PC-9 (cell line): ENCODE data around the gene ZNF362. TPM values are rescaled to one million over a fixed set of nuclear protein-coding genes. Genes with fewer than 3 reads are reported as not detected.

Experiments
- BruUV-seq: library from RNA; stranded (reverse); fragments of 400-500 nt; replicated peaks from 2 replicates; lab custom pipeline; 2021; lab: Mats Ljungman, UMichigan
- CTCF ChIA-PET: fragments of 300-600 bp; sonication (Branson Sonifier 250); formaldehyde crosslinking; loops from one replicate; lab custom pipeline; 2022; ENCODE audit warnings: antibody characterized with exemption; lab: Charles Lee
- POLR2A ChIA-PET: fragments of 300-600 bp; sonication (Branson Sonifier 250); formaldehyde crosslinking; loops from one replicate; lab custom pipeline; 2022; ENCODE audit warnings: antibody characterized with exemption; ENCODE audit not compliant: unreplicated experiment; lab: Charles Lee
- DNase-seq, 2 experiments: peaks; one replicate each; pipeline versions ENCODE4 v3.0.0 to v3.0.0-alpha.2; 2015 to 2022; ENCODE audit warnings: mixed read lengths in 1 of 2
- H2AFZ ChIP-seq: fragments of 200-600 bp; sonication (generic); 2 replicates; pipeline ENCODE4 v1.8.1; 2017; ENCODE audit warnings: antibody characterized with exemption
- H3F3A ChIP-seq: fragments of 200-600 bp; sonication (generic); 2 replicates; pipeline ENCODE4 v1.8.1; 2017; ENCODE audit warnings: antibody characterized with exemption, mild to moderate bottlenecking, low read depth; ENCODE audit not compliant: insufficient read depth
- H3K27ac ChIP-seq: fragments of 200-600 bp; sonication (generic); 2 replicates; pipeline ENCODE4 v1.6.1; 2016; ENCODE audit warnings: mixed run types
- H3K27me3 ChIP-seq: fragments of 200-600 bp; sonication (generic); 2 replicates; pipeline ENCODE4 v1.6.1; 2016; ENCODE audit warnings: low read depth, mixed run types; ENCODE audit not compliant: insufficient read depth
- H3K36me3 ChIP-seq: fragments of 200-600 bp; sonication (generic); 2 replicates; pipeline ENCODE4 v1.6.1; 2016; ENCODE audit warnings: low read depth, mixed run types
- H3K4me1 ChIP-seq: fragments of 200-600 bp; sonication (generic); replicated peaks from 2 replicates; pipeline ENCODE4 v1.6.1; 2016; ENCODE audit warnings: mixed run types; ENCODE audit not compliant: insufficient read depth
- H3K4me2 ChIP-seq: fragments of 200-600 bp; sonication (generic); 2 replicates; pipeline ENCODE4 v1.6.1; 2017; ENCODE audit warnings: mixed run types
- H3K4me3 ChIP-seq: fragments of 200-600 bp; sonication (generic); 2 replicates; pipeline ENCODE4 v1.6.1; 2016; ENCODE audit warnings: mixed run types
- H3K79me2 ChIP-seq: fragments of 200-600 bp; sonication (generic); 2 replicates; pipeline ENCODE4 v1.6.1; 2017; ENCODE audit warnings: low read depth, mixed run types
- H3K9me2 ChIP-seq: fragments of 200-600 bp; sonication (generic); 2 replicates; pipeline ENCODE4 v1.8.1; 2017; ENCODE audit warnings: mild to moderate bottlenecking; ENCODE audit not compliant: insufficient read depth
- H3K9me3 ChIP-seq: fragments of 200-600 bp; sonication (generic); 2 replicates; pipeline ENCODE4 v1.8.1; 2016; ENCODE audit warnings: low read depth; ENCODE audit not compliant: insufficient read depth
- H4K20me1 ChIP-seq: fragments of 200-600 bp; sonication (generic); 2 replicates; pipeline ENCODE4 v1.8.1; 2017; ENCODE audit not compliant: insufficient read depth
- CTCF ChIP-seq: fragments of 200-600 bp; sonication (generic); conservative IDR thresholded peaks from 2 replicates; pipeline ENCODE4 v1.6.1; 2017; ENCODE audit warnings: mixed run types, antibody characterized with exemption, mild to moderate bottlenecking, moderate library complexity
- EZH2 ChIP-seq: fragments of 200-600 bp; sonication (generic); IDR thresholded peaks from 2 replicates; pipeline ENCODE4 v1.8.0; 2017; ENCODE audit warnings: antibody characterized with exemption, low read depth
- intact Hi-C: fragments of 100-400 bp; cut with micrococcal nuclease; formaldehyde crosslinking; loops from one replicate; pipeline ENCODE4 v1.10.0; 2022; ENCODE audit not compliant: unreplicated experiment
- total RNA-seq: library from RNA; stranded (reverse); gene quantifications from 2 replicates; pipeline ENCODE4 v1.2.3, GENCODE V29; 2021

The ZNF362 gene
- total RNA-seq, 1 experiment from 2014 or later, result 33.1 TPM

- Histone ChIP-seq H3K79me2 (no peaks in the 10 kb centered on the region), H3K27me3 (no peaks in the 10 kb centered on the region), H3K27ac (no peak overlapping the region), H3K4me3 (no peak overlapping the region), H2AFZ (no peak overlapping the region), H3F3A (peaks cover 4% of the 10 kb centered on the region; the same call in 1 of the 2 replicates), H4K20me1 (no peaks in the 10 kb centered on the region), H3K4me2 (no peak overlapping the region), H3K36me3 (no peaks in the 10 kb centered on the region), H3K4me1 (no peaks in the 10 kb centered on the region), H3K9me3 (no peaks in the 10 kb centered on the region), H3K9me2 (no peaks in the 10 kb centered on the region)
- POLR2A ChIA-PET, result no interaction called here
- TF ChIP-seq CTCF, result no peak
- TF ChIP-seq EZH2, result no peak
- intact Hi-C loops, result no loop called here
- no TSS peak for BruUV-seq
- CTCF ChIA-PET, result interaction anchor here (0.5 kb wide), 1 partner anchor 39 kb away, joined by 3 read pairs; no protein-coding TSS in a partner anchor
- no peak for DNase-seq
These were observed 11.3 kb downstream of the ZNF362 start for GRCh38 chr1:33267468-33268205.

GRCh38 chr1:33268457-33268856, 12.2 kb downstream of the ZNF362 start:
- peaks cover 4% of the 10 kb centered on the region; the same call in 1 of the 2 replicates for H3F3A ChIP-seq
- intact Hi-C loops, result no loop called here
- H3K4me1 ChIP-seq, result no peaks in the 10 kb centered on the region
- no peak overlapping the region for H3K27ac ChIP-seq
- H3K79me2 ChIP-seq, result no peaks in the 10 kb centered on the region
- CTCF ChIA-PET, result no interaction called here
- H3K27me3 ChIP-seq, result no peaks in the 10 kb centered on the region
- H3K9me3 ChIP-seq, result no peaks in the 10 kb centered on the region
- DNase-seq, result no peak
- no TSS peak for BruUV-seq
- TF ChIP-seq CTCF (no peak), EZH2 (no peak)
- H4K20me1 ChIP-seq, result no peaks in the 10 kb centered on the region
- H3K4me2 ChIP-seq, result no peak overlapping the region
- no peaks in the 10 kb centered on the region for H3K9me2 ChIP-seq
- H3K36me3 ChIP-seq, result no peaks in the 10 kb centered on the region
- no peak overlapping the region for H2AFZ ChIP-seq
- H3K4me3 ChIP-seq, result no peak overlapping the region
- POLR2A ChIA-PET, result no interaction called here

- no peak for TF ChIP-seq EZH2
- TF ChIP-seq CTCF, result no peak
- intact Hi-C loops, result no loop called here
- H3F3A ChIP-seq, result peaks cover 7% of the 10 kb centered on the region; the same call in 1 of the 2 replicates
- no peak overlapping the region for H3K27ac ChIP-seq
- H3K79me2 ChIP-seq, result no peaks in the 10 kb centered on the region
- no peaks in the 10 kb centered on the region for H3K27me3 ChIP-seq
- H3K36me3 ChIP-seq, result no peaks in the 10 kb centered on the region
- ChIA-PET CTCF (no interaction called here), POLR2A (interaction anchor here (0.6 kb wide), 2 partner anchors 15 to 67 kb away, joined by 3 to 5 read pairs; no protein-coding TSS in a partner anchor)
- H3K4me2 ChIP-seq, result no peak overlapping the region
- H3K9me2 ChIP-seq, result no peaks in the 10 kb centered on the region
- H3K9me3 ChIP-seq, result no peaks in the 10 kb centered on the region
- H4K20me1 ChIP-seq, result no peaks in the 10 kb centered on the region
- no peaks in the 10 kb centered on the region for H3K4me1 ChIP-seq
- H3K4me3 ChIP-seq, result no peak overlapping the region
- no peak for DNase-seq
- no peak overlapping the region for H2AFZ ChIP-seq
- BruUV-seq, result no TSS peak
These were observed 12.8 kb downstream of the ZNF362 start for GRCh38 chr1:33268927-33269610.
